HG03442 (cell line): ENCODE data around the gene CLDN20.
"Not testable (repeated sequence)": the region's sequence is repeated elsewhere in the genome, so short reads cannot be mapped to it uniquely, and the experiment has no call there.

Source experiments
- ATAC-seq: cut with Tn5 transposase; IDR thresholded peaks from one replicate; pipeline ENCODE4 v1.9.1; 2021; ENCODE audit warnings: mild to moderate bottlenecking, moderate library complexity; ENCODE audit not compliant: unreplicated experiment

CLDN20 gene

DNA sequence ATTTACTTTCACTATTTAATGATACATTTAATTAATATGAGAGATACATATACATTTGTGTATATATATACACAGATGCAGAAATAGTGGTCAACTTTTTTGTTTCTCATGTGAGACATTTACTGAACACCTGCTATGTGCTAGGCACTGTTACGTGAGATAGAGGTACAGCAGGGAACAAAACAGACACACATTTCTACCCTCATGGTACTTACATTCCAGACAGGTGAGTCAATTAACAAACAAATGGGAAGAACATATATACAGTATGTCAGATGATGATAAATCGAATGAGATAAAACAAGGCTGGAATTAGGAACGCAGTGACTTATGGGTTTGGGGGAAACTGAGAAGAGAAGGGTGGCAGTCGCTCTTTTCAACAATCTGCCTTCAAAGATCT is 45.3 kb downstream of the CLDN20 start:
- ATAC-seq: no peak

DNA sequence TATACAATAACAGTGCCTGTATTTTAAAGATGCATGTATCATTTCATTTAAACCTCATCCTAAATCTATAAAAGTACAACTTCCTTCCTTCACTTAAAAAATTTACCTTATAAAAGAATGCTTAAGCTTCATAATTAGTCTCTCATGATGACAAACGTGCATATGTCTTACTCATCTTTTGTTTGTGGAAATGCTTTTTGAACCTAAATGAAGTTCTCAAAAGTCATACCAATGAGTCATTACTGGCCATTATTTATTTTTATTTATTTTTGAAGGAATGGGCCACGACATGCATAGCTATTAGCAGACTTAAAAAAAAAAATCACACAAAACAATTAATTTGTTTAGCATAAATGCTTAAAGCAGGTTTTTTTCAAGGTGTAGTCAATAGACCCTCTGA is 46.8 kb downstream of the CLDN20 start:
- no peak for ATAC-seq

DNA sequence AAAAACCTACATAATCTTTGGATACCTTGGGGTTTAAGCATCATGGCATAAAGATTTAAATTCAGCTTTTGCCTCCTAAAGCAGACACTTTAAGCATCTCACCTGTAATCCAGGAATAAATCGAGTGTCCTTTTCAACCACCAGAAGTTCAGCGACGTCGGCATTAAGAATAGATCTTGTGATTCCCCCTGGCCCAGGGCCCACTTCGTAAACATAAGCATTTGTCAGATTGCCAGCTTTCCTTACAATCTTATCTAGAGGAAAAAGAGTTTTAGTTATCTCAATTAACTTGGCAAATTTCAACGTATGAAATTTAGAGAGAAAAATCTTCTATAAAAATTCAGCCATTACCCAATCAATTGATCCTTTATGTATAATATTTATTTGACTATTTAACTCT is 47.3 kb downstream of the CLDN20 start:
- ATAC-seq: no peak

DNA sequence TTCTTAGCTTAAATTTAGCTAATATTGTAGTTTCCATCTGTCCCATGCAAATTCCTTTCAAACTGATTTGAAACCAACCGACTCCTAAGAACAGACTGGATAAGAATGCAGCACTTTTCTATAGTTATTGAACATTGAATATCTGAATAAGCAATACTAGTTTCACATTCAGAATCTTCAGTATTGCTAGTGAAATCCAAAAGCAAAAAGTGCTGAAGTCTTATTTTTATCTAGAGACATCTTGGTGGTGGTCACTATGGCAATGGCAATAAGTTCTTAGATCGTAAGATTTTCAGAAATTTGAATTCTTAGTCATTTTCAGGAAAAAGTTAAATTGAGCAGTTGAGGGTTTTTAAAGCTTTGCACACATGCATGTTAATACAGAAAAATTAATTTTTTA is 47.8 kb downstream of the CLDN20 start:
- ATAC-seq: no peak

DNA sequence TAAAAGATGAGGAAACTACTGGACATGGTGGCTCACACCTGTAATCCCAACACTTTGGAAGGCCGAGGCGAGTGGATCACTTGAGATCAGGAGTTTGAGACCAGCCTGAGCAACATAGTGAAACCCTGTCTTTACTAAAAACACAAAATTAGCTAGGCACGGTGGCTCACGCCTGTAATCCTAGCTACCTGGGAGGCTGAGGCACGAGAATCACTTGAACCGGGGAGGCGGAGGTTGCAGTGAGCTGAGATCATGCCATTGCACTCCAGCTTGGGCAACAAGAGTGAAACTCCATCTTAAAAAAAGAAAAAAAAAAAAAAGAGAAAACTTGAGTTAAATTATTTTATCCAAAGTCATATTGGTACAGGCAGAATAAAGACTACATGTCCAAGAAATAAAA is 49.1 kb downstream of the CLDN20 start:
- not testable (repeated sequence) for ATAC-seq

DNA sequence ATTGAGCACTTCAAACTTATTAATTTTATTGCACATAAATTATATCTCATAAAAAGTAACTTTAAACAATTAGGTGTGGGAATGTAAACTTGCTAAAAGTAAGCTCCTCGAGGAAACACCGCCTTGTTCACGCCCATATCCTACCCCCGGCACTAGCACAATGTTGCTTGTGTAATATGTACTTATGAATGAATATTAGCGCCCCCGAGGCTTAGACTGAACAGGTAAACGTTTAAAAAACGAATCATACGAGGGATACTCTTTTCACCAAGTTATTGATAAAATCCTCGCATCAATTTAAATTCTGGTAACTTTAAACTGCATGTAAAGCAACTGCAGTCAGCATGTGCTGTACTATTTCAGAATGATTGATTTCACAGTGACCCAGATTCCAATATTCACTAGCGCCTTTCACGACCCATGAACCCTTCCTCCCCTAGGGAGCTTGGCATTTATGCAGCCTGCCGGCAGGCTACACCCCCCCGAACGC is 49.8 kb downstream of the CLDN20 start:
- peak; percentile 9 for ATAC-seq

DNA sequence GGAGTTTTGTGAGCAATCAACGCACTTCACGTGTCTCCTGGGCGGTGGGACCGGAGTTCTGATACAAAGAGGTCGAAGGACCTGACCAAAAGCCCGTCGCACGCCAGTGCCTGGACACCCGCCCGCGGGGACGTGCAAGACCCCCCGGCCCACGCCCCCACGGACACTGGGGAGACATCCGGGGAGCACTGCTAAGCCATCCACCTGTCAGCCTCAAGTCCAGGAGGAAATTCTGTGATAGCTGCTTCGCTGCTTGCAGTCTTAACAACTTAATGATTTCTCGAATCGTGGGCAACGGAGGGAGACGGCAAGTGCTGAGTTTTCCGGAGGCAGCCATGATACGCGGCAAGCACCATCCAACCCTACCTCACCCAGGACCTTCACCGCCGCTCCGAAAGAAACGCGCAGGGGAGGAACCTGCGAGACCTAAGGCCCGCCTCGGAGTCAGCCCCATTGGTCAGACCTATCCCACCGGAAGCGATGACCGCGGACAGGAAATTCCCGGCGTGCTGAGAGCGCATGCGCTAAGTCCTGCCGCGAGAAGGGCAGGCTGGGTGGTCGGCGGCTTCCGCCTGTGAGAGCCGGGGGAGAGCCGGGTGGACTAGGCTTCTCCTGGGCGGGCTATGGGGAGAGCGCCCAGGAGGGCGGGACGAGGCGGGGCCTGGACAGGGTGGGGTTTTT is 50.4 kb downstream of the CLDN20 start, which contains the start of gene TFB1M:
TFB1M (minus strand) TSS at position 393 of the 681 bp plus-strand sequence; CDS start at position 337, 56 bp downstream.
- peak; percentile 95 for ATAC-seq

DNA sequence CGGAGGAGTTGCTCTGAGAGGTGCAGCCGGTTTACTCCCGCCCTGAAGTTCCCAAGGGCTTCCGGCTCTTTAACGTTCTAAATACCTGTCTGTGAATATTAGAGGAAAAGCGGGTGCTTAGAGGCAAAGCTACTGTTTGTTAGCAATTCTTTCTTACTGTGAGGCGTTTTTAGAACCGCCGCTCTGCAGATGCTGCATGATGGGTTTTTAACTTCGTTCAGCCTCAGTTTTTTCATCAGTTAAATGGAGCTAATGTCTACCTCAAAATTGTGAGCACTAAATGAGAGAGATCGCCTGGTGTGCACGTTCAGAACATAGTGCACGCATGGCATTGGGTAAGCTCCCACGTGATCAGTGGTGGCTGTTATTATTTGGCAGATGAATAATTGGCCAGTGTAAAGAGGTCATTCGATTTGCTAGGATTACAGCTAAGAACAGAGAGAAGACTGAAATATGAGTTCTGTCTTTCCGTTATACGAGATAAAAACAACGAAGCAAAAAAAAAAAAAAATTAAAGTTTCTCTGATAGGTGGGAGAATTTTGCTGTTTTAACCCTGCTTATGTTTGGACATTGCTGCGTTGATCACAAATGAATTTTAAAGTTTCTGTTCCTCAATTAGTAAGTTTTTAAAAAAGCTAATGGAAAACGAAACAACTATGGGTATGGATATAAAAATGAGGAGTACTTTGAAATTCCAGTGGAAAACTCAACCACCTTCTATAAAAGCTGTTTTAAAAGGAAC is 51.1 kb downstream of the CLDN20 start:
- peak; percentile 47 for ATAC-seq

DNA sequence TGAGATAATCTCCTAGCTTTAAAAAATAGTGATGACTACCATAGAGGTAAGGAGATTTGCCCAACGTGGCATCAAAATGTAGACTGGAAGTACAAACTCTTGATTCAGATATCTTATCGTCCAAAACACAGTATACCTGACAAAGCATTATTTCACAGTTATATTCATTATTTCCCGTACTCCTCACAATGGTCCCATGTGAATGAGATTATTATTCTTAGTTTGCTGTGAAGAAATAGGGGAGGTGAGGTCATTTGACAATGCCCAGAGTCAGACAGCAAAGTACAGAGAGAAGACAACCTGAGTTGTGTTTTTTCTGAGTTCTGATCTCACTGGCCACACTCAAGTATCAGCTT is 51.7 kb downstream of the CLDN20 start:
- ATAC-seq: no peak

DNA sequence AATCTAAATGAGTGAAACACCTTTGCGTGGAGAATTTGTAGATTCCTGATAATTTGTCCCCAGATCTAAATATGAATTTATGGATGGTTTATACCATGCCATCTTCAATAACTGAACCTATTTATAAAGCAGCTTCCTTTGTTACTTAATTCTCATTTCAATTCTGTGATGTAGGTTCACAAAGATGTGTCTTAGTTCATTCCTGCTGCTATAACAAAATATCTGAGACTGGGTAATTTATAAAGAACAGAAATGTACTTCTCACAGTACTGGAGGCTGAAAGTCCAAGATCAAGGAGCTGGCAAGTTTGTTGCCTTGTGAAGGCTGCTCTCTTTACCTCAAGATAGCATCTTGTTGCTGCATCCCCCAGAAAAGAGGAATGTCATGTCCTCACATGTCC is 52.6 kb downstream of the CLDN20 start:
- no peak for ATAC-seq

DNA sequence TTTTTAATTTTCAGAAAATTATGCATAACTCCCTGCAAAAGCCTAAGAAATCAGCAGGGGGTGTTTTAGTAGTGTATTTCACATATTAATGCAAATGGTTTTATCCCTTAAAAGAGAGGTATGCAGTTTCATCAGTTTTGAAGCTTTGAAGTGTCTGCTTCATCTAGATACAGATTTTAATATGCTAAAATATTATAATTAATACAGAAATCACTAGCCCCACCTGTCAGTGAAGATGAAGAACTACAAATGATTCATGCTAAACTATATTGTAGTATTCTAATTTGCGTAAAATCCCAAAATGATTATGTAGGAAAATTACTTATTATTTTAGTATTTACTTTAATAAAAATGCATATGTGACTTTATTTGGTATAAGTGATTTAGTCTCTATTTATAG is 53.4 kb downstream of the CLDN20 start:
- ATAC-seq: no peak

DNA sequence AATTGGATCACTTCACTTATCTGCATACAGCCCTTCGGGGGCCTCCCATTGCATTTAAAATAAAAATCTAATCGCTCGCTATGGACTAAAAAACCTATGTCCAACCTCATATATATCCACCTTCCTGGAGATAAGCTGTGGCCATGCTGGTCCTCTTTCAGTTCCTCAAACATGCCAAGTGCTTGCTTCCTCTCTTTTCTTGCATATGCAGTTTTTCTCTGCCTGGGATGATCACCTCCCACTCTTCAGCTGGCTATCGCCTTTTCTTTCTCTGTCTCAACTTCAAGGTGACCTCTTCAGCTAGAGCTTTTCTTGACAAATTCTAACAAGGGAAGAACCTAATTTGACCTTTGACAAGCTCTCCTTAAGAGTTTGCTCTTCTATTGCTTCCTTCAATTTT is 56.1 kb downstream of the CLDN20 start:
- ATAC-seq: no peak

DNA sequence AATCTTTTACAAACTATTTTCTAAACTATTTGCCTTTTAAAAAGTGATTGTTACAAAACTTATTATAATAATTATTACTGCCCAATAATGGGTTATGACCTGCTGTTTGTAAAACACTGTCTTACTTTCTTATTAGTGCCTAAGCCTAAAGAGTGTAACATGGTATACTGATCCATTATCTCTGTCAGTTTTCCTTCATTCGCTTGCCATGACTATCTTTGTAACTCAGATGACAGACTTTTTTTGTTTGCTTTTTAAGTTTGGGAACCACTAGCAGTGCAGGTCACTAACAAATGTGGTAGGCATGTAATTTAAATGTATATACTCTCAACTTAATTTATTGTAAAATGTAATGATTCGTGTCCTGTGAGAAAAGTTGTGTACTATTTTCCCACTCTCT is 60.4 kb downstream of the CLDN20 start:
- ATAC-seq: no peak

DNA sequence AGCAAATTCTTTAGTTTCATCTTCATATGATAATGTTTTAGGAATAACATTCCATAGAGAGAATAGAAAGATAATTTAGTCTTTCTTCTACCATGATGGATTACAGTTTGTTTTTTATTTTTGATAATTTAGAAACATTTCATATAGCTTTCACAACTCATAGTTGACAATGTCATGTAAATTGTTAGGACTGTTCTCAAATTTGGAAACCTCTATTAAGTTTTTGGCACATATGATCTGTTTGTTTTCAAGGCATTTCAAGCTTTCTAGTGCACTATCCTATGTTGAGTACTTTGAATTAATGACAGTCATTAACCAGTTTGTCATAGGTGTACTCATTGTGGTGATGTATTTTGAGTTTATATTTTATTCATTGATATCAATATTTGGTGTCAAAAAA is 61.2 kb downstream of the CLDN20 start:
- ATAC-seq: no peak

DNA sequence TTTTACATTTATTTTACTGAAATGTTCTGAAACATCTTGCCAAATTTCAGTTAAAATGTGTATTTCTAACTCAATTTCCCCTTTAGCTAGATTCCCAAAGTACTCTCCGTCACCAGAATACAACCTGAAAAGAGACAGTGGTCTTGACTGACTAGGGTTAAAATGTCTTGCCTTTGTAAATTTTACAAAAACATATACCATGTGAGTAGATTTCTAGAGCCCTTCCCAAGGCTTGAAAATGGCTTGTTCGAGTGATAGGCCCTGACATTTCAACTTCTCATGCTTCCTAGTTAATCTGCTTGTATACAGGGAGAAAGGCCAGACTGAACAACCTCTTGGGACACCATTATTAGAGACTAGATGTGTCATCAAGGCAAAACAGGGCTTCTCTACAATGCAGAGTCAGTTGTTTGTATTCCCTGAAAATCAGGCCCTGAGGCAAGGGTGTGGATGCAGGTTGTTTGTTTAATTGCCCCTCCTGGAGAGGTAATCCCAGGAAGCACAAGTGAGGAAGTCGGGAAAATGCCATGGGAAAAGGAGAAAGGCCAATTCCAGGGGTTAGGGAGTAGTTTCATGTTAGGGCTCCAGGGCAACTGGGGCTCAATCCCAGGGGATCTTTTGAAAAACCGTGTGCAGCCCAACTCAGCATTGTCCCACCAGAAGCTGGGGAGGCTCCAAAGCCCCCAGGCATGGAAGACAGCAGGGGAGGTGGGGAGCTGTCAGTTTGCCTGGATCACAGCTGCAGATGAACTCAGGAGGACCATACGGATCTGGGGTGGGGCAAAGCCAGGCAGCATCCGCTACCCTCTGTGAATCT is 62.1 kb downstream of the CLDN20 start:
- ATAC-seq: no peak
